C4-2B (cell line): ENCODE results near the gene WDR27.
"Not testable (repeated sequence)": the region's sequence is repeated elsewhere in the genome, so short reads cannot be mapped to it uniquely, and the experiment has no call there.

Experiments
- CTCF ChIP-seq: fragments of 450-650 bp; conservative IDR thresholded peaks from 2 replicates; pipeline ENCODE4 v1.5.1; 2017; ENCODE audit warnings: mild to moderate bottlenecking
- ZFX ChIP-seq: fragments of 450-650 bp; IDR thresholded peaks from 2 replicates; pipeline ENCODE4 v1.6.1; 2017

- TF ChIP-seq CTCF, ZFX: not testable (repeated sequence)
These were observed 100.7 kb downstream of the WDR27 start for GRCh38 chr6:169601129-169601528.
